Thyroid gland (tissue), 4 donors: ENCODE results near the gene SPANXN1.

Source experiments
- POLR2A ChIP-seq, 2 donors: fragments of 450-650 bp; IDR thresholded peaks; one replicate each; pipeline ENCODE4 v1.6.1; 2017; ENCODE audit warnings: antibody characterized with exemption in 2 of 2, mild to moderate bottlenecking in 2 of 2, moderate library complexity in 1 of 2
- TF ChIP-seq, protein P1 (sequence below), 6 experiments: fragments of 200-600 bp in 3 of 6; fragments of 450-650 bp in 3 of 6; sonication (generic) in 3 of 6; IDR thresholded peaks; one replicate each; pipeline ENCODE4 v1.5.1; 2016 to 2019; ENCODE audit warnings: antibody characterized with exemption in 6 of 6, mild to moderate bottlenecking in 2 of 6, inconsistent platforms in 1 of 6, moderate library complexity in 1 of 6

GRCh38 chrX:145292218-145292617 is 44.9 kb downstream of the SPANXN1 start:
- TF ChIP-seq, protein P1, sequence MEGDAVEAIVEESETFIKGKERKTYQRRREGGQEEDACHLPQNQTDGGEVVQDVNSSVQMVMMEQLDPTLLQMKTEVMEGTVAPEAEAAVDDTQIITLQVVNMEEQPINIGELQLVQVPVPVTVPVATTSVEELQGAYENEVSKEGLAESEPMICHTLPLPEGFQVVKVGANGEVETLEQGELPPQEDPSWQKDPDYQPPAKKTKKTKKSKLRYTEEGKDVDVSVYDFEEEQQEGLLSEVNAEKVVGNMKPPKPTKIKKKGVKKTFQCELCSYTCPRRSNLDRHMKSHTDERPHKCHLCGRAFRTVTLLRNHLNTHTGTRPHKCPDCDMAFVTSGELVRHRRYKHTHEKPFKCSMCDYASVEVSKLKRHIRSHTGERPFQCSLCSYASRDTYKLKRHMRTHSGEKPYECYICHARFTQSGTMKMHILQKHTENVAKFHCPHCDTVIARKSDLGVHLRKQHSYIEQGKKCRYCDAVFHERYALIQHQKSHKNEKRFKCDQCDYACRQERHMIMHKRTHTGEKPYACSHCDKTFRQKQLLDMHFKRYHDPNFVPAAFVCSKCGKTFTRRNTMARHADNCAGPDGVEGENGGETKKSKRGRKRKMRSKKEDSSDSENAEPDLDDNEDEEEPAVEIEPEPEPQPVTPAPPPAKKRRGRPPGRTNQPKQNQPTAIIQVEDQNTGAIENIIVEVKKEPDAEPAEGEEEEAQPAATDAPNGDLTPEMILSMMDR (IDR thresholded peaks at IDR 0.05) = no peak
- TF ChIP-seq POLR2A (IDR thresholded peaks at IDR 0.05) = no peak
